ENCODE data around the gene DISC1.

- TF ChIP-seq CTCF (IDR thresholded peaks at IDR 0.05): no peak
- no peak for TF ChIP-seq POLR2A (IDR thresholded peaks at IDR 0.05)
Measured at GRCh38 chr1:231817801-231818200, 191.2 kb downstream of the DISC1 start.
